Gastrocnemius medialis (tissue), 4 donors: ENCODE measurements around the gene LIFR. TPM values are rescaled to one million over a fixed set of nuclear protein-coding genes. Genes with fewer than 3 reads are reported as not detected.

ENCODE experiments used
- ATAC-seq, 2 donors: fragments of 150-250 bp; one replicate each; pipeline ENCODE4 v1.9.1; 2016
- DNase-seq, 2 donors: peaks; one replicate each; pipeline ENCODE4 v3.0.0-alpha.2; 2019
- H3K27ac ChIP-seq, 4 donors: fragments of 200-600 bp; sonication (generic); 1 replicate in 1 of 4; 2 replicates in 3 of 4; pipeline ENCODE4 v1.5.1; 2016 to 2018; ENCODE audit warnings: mild to moderate bottlenecking in 2 of 4, moderate library complexity in 1 of 4
- H3K27me3 ChIP-seq, 3 donors: fragments of 200-600 bp; sonication (generic) in 2 of 3; 1 replicate in 1 of 3; 2 replicates in 2 of 3; pipeline versions ENCODE4 v1.5.1 to v1.6.0; 2016 to 2019; ENCODE audit warnings: mild to moderate bottlenecking in 1 of 3, moderate library complexity in 1 of 3
- H3K36me3 ChIP-seq, 2 donors: fragments of 200-600 bp; sonication (generic) in 1 of 2; one replicate each; pipeline ENCODE4 v1.5.1; 2017 to 2018
- H3K4me1 ChIP-seq, 2 donors: fragments of 200-600 bp; sonication (generic) in 1 of 2; one replicate each; pipeline ENCODE4 v1.5.1; 2016 to 2017; ENCODE audit warnings: mild to moderate bottlenecking in 2 of 2
- H3K4me3 ChIP-seq, 4 donors: fragments of 200-600 bp; sonication (generic) in 3 of 4; 1 replicate in 1 of 4; 2 replicates in 3 of 4; pipeline ENCODE4 v1.5.1; 2016 to 2019; ENCODE audit warnings: mild to moderate bottlenecking in 2 of 4
- H3K9me3 ChIP-seq, 3 donors: fragments of 200-600 bp; sonication (generic) in 2 of 3; 1 replicate in 1 of 3; 2 replicates in 2 of 3; pipeline ENCODE4 v1.5.1; 2016 to 2019
- POLR2A ChIP-seq, 2 donors: fragments of 450-650 bp; IDR thresholded peaks; one replicate each; pipeline ENCODE4 v1.6.1; 2017; ENCODE audit warnings: antibody characterized with exemption in 2 of 2, mild to moderate bottlenecking in 2 of 2, moderate library complexity in 2 of 2
- in situ Hi-C, 4 donors: fragments of 200-750 bp; cut with MboI; loops; one replicate each; pipeline versions ENCODE4 v1.15.0 to v1.8.0; 2017; ENCODE audit warnings: low sequenced_read_pairs in 4 of 4
- intact Hi-C: fragments of 100-400 bp; cut with DNase I; formaldehyde crosslinking; loops from one replicate; pipeline ENCODE4 v1.15.1; 2023; ENCODE audit warnings: low total_unique reads
- total RNA-seq, 4 donors: library from RNA; depleted of rRNA; stranded (reverse); fragments of >200 nt; gene quantifications; one replicate each; pipeline versions ENCODE4 v1.1.0 to v1.2.3, GENCODE V29; 2016
- TF ChIP-seq, protein P1 (sequence below), 5 experiments: fragments of 450-650 bp in 3 of 5; fragments of 200-600 bp in 2 of 5; sonication (generic) in 2 of 5; IDR thresholded peaks in 4 of 5; conservative IDR thresholded peaks in 1 of 5; 1 replicate in 4 of 5; 2 replicates in 1 of 5; pipeline ENCODE4 v1.5.1; 2016 to 2019; ENCODE audit warnings: antibody characterized with exemption in 5 of 5, mild to moderate bottlenecking in 3 of 5, moderate library complexity in 3 of 5

LIFR gene, protein sequence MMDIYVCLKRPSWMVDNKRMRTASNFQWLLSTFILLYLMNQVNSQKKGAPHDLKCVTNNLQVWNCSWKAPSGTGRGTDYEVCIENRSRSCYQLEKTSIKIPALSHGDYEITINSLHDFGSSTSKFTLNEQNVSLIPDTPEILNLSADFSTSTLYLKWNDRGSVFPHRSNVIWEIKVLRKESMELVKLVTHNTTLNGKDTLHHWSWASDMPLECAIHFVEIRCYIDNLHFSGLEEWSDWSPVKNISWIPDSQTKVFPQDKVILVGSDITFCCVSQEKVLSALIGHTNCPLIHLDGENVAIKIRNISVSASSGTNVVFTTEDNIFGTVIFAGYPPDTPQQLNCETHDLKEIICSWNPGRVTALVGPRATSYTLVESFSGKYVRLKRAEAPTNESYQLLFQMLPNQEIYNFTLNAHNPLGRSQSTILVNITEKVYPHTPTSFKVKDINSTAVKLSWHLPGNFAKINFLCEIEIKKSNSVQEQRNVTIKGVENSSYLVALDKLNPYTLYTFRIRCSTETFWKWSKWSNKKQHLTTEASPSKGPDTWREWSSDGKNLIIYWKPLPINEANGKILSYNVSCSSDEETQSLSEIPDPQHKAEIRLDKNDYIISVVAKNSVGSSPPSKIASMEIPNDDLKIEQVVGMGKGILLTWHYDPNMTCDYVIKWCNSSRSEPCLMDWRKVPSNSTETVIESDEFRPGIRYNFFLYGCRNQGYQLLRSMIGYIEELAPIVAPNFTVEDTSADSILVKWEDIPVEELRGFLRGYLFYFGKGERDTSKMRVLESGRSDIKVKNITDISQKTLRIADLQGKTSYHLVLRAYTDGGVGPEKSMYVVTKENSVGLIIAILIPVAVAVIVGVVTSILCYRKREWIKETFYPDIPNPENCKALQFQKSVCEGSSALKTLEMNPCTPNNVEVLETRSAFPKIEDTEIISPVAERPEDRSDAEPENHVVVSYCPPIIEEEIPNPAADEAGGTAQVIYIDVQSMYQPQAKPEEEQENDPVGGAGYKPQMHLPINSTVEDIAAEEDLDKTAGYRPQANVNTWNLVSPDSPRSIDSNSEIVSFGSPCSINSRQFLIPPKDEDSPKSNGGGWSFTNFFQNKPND
- total RNA-seq: 100 to 1,000 TPM in 1 of 4 donors, 10 to 100 TPM in 3; 80.0 to 233 (median 89.5) TPM

DNA sequence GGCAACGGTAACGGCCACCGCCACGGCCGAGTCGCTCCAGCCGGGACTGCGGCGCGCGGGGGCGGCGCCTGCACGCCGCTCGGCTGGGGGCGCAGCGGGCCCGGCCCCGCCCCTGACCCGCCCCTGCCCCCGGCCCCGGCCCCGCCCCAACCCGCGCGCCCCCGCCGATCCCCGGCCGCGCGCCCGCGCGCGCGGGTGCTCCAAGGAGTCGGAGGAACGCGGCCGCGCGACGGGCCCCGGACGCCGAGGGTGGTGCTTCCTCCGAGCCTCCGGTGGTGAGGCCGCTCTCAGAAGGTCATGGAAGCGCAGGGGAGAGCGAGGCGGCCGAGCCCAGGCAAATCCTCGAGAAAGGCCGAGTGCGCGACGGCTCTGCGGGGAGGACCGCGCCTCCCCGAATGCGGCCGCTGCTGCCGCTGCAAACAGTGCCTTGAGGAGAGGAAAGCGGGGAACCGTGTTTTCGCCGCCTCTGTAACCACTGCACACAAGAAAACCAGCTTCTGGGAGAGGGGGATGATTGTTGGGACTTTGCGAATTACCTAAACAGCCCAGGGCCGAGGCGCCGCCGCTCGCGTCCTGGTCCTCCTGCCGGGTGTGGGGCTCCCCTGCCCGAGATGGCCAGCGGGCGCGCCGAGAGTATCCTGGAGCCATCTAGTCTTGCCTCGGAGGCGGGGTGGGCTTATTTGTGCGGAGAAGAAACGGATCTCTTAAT lies at the start of gene LIFR:
Gene LIFR (minus strand): TSS at position 48 of the 709 bp plus-strand sequence. CDS start 25,999 bp downstream, outside the sequence.
- TF ChIP-seq, protein P1, sequence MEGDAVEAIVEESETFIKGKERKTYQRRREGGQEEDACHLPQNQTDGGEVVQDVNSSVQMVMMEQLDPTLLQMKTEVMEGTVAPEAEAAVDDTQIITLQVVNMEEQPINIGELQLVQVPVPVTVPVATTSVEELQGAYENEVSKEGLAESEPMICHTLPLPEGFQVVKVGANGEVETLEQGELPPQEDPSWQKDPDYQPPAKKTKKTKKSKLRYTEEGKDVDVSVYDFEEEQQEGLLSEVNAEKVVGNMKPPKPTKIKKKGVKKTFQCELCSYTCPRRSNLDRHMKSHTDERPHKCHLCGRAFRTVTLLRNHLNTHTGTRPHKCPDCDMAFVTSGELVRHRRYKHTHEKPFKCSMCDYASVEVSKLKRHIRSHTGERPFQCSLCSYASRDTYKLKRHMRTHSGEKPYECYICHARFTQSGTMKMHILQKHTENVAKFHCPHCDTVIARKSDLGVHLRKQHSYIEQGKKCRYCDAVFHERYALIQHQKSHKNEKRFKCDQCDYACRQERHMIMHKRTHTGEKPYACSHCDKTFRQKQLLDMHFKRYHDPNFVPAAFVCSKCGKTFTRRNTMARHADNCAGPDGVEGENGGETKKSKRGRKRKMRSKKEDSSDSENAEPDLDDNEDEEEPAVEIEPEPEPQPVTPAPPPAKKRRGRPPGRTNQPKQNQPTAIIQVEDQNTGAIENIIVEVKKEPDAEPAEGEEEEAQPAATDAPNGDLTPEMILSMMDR (IDR thresholded peaks at IDR 0.05 in 4 of 5, conservative IDR thresholded peaks at IDR 0.05 in 1 of 5): peak in 2 of 5 experiments; percentile 18 to 25
- peak; percentile 77 to 86 for TF ChIP-seq POLR2A (IDR thresholded peaks at IDR 0.05)
- intact Hi-C loops: loop anchor here (2.0 to 10.0 kb wide), 3 partner anchors 89 to 518 kb away; partner anchors contain the start of gene RICTOR
- H3K4me1 ChIP-seq: peaks cover 19 to 51% of the 10 kb centered on the region in 2 donors
- H3K36me3 ChIP-seq: no peaks in the 10 kb centered on the region
- peak within 1 kb of the TSS; percentile 97 to 99 (median 98) for H3K27ac ChIP-seq
- in situ Hi-C loops: loop anchor here in 1 of 4 donors (25.0 kb wide), 1 partner anchor 106 kb away; no protein-coding TSS in a partner anchor
- H3K9me3 ChIP-seq: no peaks in the 10 kb centered on the region
- DNase-seq (peak; percentile 59 to 79), ATAC-seq (peak; percentile 79 to 88)
- H3K27me3 ChIP-seq: no peaks in the 10 kb centered on the region
- H3K4me3 ChIP-seq: peak within 1 kb of the TSS; percentile 89 to 94 (median 92)

DNA sequence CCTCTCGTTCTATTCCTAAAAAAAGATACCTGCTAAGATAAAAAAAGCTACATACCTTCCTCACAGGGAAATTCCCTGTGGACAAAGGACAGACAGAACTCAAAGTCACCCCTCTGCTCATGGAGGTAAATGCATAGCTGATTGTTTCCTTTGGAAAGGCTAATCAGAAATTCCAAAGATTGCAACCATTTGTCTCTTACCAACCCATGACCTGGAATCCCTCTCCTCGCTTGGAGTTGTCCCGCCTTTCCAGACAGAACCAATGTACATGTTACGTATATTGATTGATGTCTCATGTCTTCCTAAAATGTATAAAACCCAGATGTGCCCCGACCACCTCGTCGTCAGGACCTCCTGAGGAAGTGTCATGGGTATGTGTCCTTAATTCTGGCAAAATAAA lies 49.2 kb upstream of the LIFR start:
- H3K27ac ChIP-seq: no peak overlapping the region
- no peaks in the 10 kb centered on the region for H3K36me3 ChIP-seq
- H3K27me3 ChIP-seq: no peaks in the 10 kb centered on the region
- no peaks in the 10 kb centered on the region for H3K9me3 ChIP-seq
- in situ Hi-C loops (no loop called here), intact Hi-C loops (loop anchor here (5.0 kb wide), 1 partner anchor 62 kb away; no protein-coding TSS in a partner anchor)
- DNase-seq (no peak), ATAC-seq (no peak)
- TF ChIP-seq, protein P1 (IDR thresholded peaks at IDR 0.05 in 4 of 5, conservative IDR thresholded peaks at IDR 0.05 in 1 of 5): no peak
- no peak for TF ChIP-seq POLR2A (IDR thresholded peaks at IDR 0.05)
- no peak overlapping the region for H3K4me3 ChIP-seq
- peaks cover 31 to 53% of the 10 kb centered on the region in 2 donors for H3K4me1 ChIP-seq

DNA sequence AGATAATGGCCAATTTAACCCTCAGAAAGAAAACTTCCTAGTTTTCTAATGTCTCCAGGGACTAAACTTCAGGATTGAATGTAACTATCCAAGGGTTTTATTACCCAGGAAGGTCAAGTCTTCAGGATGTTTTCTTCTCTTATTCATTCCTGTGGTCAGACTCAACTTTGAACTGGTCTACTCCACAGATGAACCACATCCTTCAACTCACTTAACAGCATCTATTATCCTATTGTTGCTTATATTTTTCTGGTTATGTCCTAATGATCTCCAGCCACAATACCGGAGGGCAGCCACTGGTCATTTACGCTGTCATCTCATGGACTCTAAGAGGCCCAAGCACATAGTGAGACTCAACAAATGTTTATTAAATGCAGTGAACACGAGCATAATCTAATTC lies 47.2 kb upstream of the LIFR start:
- intact Hi-C loops: loop anchor here (5.0 kb wide), 1 partner anchor 156 kb away; no protein-coding TSS in a partner anchor

More for the DNA sequence above, 47.2 kb upstream of the LIFR start:
- ATAC-seq (no peak), DNase-seq (no peak)
- no peak for TF ChIP-seq POLR2A (IDR thresholded peaks at IDR 0.05)
- TF ChIP-seq, protein P1 (IDR thresholded peaks at IDR 0.05 in 4 of 5, conservative IDR thresholded peaks at IDR 0.05 in 1 of 5): no peak
- in situ Hi-C loops: no loop called here
- Histone ChIP-seq H3K27ac (no peak overlapping the region), H3K4me1 (peaks cover 42 to 62% of the 10 kb centered on the region in 2 donors), H3K4me3 (no peak overlapping the region), H3K36me3 (no peaks in the 10 kb centered on the region), H3K9me3 (no peaks in the 10 kb centered on the region), H3K27me3 (no peaks in the 10 kb centered on the region)
